ENCODE results near the gene KIF3A. TPM values are rescaled to one million over a fixed set of nuclear protein-coding genes. Genes with fewer than 3 reads are reported as not detected.

KIF3A gene
- total and polyA plus RNA-seq, 7 experiments from 2014 or later, result 7.5 to 30.0 (median 11.4) TPM

- Histone ChIP-seq H3K4me1 (ENCODE audit: control insufficient read depth in 2 of 2, insufficient read depth in 2 of 2, low read length in 2 of 2) (peaks cover 7 to 15% of the 10 kb centered on the region in 2 donors), H3K4me3 (ENCODE audit: low read length) (no peak overlapping the region), H3K27ac (ENCODE audit: low read depth, low read length) (no peak overlapping the region), H3K9me3 (ENCODE audit: control insufficient read depth in 2 of 3, low read length in 3 of 3) (no peaks in the 10 kb centered on the region), H3K36me3 (ENCODE audit: control insufficient read depth in 2 of 3, insufficient read depth in 3 of 3, low read length in 3 of 3) (no peaks in the 10 kb centered on the region), H3K27me3 (ENCODE audit: control insufficient read depth in 2 of 2, insufficient read depth in 2 of 2, low read length in 2 of 2) (peaks cover 0 to 8% of the 10 kb centered on the region in 2 donors)
- CTCF ChIA-PET, result no interaction called here
- Mint-ChIP-seq H3K4me1 (peaks cover 0 to 42% (median 21%) of the 10 kb centered on the region in 7 donors), H3K36me3 (peaks cover 0 to 3% (median 0%) of the 10 kb centered on the region in 5 donors), H3K9me3 (no peaks in the 10 kb centered on the region), H3K27me3 (peaks cover 38 to 65% (median 56%) of the 10 kb centered on the region in 5 donors), H3K4me3 (no peak overlapping the region), H3K27ac (no peak overlapping the region)
- POLR2A ChIA-PET, result no interaction called here
- DNase-seq, result no peak
- intact Hi-C loops (cut with micrococcal nuclease), result no loop called here
- ATAC-seq, result no peak
These were observed 43.2 kb upstream of the KIF3A start for GRCh38 chr5:132780577-132780976.

DNA sequence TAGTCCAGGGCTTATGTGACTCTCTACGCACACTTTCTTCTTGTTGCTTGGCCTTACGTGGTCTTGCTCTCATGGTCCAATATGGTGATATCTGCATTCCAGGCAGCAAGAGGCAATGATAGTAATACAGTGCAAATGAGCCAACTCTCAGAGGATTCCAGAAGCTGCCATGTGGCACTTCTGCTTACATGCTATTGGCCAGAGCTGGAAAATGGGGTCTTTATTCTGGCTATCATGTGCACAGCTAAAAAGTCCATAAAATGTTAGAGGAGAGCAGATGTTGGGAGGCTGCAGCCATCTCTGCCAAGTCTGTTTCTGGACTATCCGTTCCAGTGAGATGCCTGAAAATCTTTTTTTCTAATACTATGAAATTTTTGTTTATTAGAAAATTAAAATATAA, 42.6 kb upstream of the KIF3A start:
- Mint-ChIP-seq H3K27ac (no peak overlapping the region), H3K4me3 (peak overlapping the region in 1 of 10 donors; percentile 12), H3K4me1 (peaks cover 0 to 42% (median 26%) of the 10 kb centered on the region in 7 donors), H3K27me3 (peaks cover 35 to 65% (median 55%) of the 10 kb centered on the region in 5 donors), H3K36me3 (peaks cover 0 to 3% (median 0%) of the 10 kb centered on the region in 5 donors), H3K9me3 (no peaks in the 10 kb centered on the region)
- H3K27me3 ChIP-seq (ENCODE audit: control insufficient read depth in 2 of 2, insufficient read depth in 2 of 2, low read length in 2 of 2), result peaks cover 0 to 8% of the 10 kb centered on the region in 2 donors
- H3K27ac ChIP-seq (ENCODE audit: low read depth, low read length), result no peak overlapping the region
- ATAC-seq (no peak), DNase-seq (no peak)
- H3K4me3 ChIP-seq (ENCODE audit: low read length), result no peak overlapping the region
- POLR2A ChIA-PET, result no interaction called here
- no peaks in the 10 kb centered on the region for H3K36me3 ChIP-seq (ENCODE audit: control insufficient read depth in 2 of 3, insufficient read depth in 3 of 3, low read length in 3 of 3)
- CTCF ChIA-PET, result no interaction called here
- intact Hi-C loops (cut with micrococcal nuclease), result loop anchor here in 1 of 2 donors (5.0 kb wide), 2 partner anchors 32 to 182 kb away; partner anchors contain the start of genes AFF4 and SOWAHA
- no peaks in the 10 kb centered on the region for H3K9me3 ChIP-seq (ENCODE audit: control insufficient read depth in 2 of 3, low read length in 3 of 3)
- peaks cover 7 to 15% of the 10 kb centered on the region in 2 donors for H3K4me1 ChIP-seq (ENCODE audit: control insufficient read depth in 2 of 2, insufficient read depth in 2 of 2, low read length in 2 of 2)

GRCh38 chr5:132778856-132779255, 41.5 kb upstream of the KIF3A start:
- Mint-ChIP-seq H3K4me1 (peaks cover 0 to 41% (median 26%) of the 10 kb centered on the region in 7 donors), H3K27ac (no peak overlapping the region), H3K9me3 (no peaks in the 10 kb centered on the region), H3K4me3 (peak overlapping the region in 5 of 10 donors; percentile 4 to 91 (median 80)), H3K36me3 (peaks cover 0 to 3% (median 0%) of the 10 kb centered on the region in 5 donors), H3K27me3 (peaks cover 34 to 64% (median 54%) of the 10 kb centered on the region in 5 donors)
- Histone ChIP-seq H3K27me3 (ENCODE audit: control insufficient read depth in 2 of 2, insufficient read depth in 2 of 2, low read length in 2 of 2) (peaks cover 0 to 8% of the 10 kb centered on the region in 2 donors), H3K36me3 (ENCODE audit: control insufficient read depth in 2 of 3, insufficient read depth in 3 of 3, low read length in 3 of 3) (no peaks in the 10 kb centered on the region), H3K4me3 (ENCODE audit: low read length) (no peak overlapping the region), H3K4me1 (ENCODE audit: control insufficient read depth in 2 of 2, insufficient read depth in 2 of 2, low read length in 2 of 2) (peaks cover 7 to 15% of the 10 kb centered on the region in 2 donors), H3K9me3 (ENCODE audit: control insufficient read depth in 2 of 3, low read length in 3 of 3) (no peaks in the 10 kb centered on the region), H3K27ac (ENCODE audit: low read depth, low read length) (no peak overlapping the region)
- ChIA-PET POLR2A (interaction anchor here (0.9 kb wide), 1 partner anchor 32 kb away, joined by 4 read pairs; the partner anchor contains the start of gene CCNI2), CTCF (no interaction called here)
- ATAC-seq (no peak), DNase-seq (no peak)
- intact Hi-C loops (cut with micrococcal nuclease), result loop anchor here in 1 of 2 donors (5.0 kb wide), 2 partner anchors 33 to 183 kb away; partner anchors contain the start of genes AFF4 and SOWAHA

DNA sequence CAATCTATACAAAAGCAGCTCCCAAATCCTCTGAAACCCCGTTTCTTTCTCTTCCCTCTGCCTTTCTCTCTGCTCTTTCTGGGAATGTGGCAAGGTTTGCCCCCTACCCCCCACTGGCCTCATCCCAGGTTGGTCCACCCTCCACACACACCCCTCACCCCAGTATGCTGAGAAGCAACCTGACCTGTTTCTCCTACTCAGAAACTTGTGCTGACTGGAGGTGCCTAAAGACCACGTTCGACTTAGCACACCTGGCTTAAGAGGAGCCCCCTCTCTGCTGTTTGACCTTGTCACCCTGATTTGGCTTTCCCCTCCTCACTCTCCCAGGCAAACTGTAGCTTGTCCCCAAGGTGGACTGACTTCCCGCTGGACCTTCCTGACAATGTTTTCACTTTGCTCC, 40.8 kb upstream of the KIF3A start:
- ATAC-seq (no peak), DNase-seq (no peak)
- CTCF ChIA-PET, result no interaction called here
- POLR2A ChIA-PET, result interaction anchor here (0.7 to 1.4 kb wide), 4 partner anchors 30 to 150 kb away, joined by 3 to 5 read pairs (median 4); partner anchors contain the start of gene CCNI2
- H3K9me3 ChIP-seq (ENCODE audit: control insufficient read depth in 2 of 3, low read length in 3 of 3), result no peaks in the 10 kb centered on the region
- H3K36me3 Mint-ChIP-seq, result peaks cover 0 to 3% (median 0%) of the 10 kb centered on the region in 5 donors
- H3K27ac ChIP-seq (ENCODE audit: low read depth, low read length), result no peak overlapping the region
- peaks cover 34 to 66% (median 50%) of the 10 kb centered on the region in 5 donors for H3K27me3 Mint-ChIP-seq
- peaks cover 0 to 41% (median 26%) of the 10 kb centered on the region in 7 donors for H3K4me1 Mint-ChIP-seq
- peak overlapping the region in 4 of 9 donors; percentile 20 to 85 (median 45) for H3K27ac Mint-ChIP-seq
- intact Hi-C loops (cut with micrococcal nuclease), result loop anchor here in 1 of 2 donors (5.0 kb wide), 2 partner anchors 34 to 184 kb away; partner anchors contain the start of genes AFF4 and SOWAHA
- no peaks in the 10 kb centered on the region for H3K36me3 ChIP-seq (ENCODE audit: control insufficient read depth in 2 of 3, insufficient read depth in 3 of 3, low read length in 3 of 3)
- H3K9me3 Mint-ChIP-seq, result no peaks in the 10 kb centered on the region
- peaks cover 0 to 8% of the 10 kb centered on the region in 2 donors for H3K27me3 ChIP-seq (ENCODE audit: control insufficient read depth in 2 of 2, insufficient read depth in 2 of 2, low read length in 2 of 2)
- H3K4me3 Mint-ChIP-seq, result peak overlapping the region; percentile 71 to 91 (median 84)
- peaks cover 7 to 15% of the 10 kb centered on the region in 2 donors for H3K4me1 ChIP-seq (ENCODE audit: control insufficient read depth in 2 of 2, insufficient read depth in 2 of 2, low read length in 2 of 2)
- no peak overlapping the region for H3K4me3 ChIP-seq (ENCODE audit: low read length)

DNA sequence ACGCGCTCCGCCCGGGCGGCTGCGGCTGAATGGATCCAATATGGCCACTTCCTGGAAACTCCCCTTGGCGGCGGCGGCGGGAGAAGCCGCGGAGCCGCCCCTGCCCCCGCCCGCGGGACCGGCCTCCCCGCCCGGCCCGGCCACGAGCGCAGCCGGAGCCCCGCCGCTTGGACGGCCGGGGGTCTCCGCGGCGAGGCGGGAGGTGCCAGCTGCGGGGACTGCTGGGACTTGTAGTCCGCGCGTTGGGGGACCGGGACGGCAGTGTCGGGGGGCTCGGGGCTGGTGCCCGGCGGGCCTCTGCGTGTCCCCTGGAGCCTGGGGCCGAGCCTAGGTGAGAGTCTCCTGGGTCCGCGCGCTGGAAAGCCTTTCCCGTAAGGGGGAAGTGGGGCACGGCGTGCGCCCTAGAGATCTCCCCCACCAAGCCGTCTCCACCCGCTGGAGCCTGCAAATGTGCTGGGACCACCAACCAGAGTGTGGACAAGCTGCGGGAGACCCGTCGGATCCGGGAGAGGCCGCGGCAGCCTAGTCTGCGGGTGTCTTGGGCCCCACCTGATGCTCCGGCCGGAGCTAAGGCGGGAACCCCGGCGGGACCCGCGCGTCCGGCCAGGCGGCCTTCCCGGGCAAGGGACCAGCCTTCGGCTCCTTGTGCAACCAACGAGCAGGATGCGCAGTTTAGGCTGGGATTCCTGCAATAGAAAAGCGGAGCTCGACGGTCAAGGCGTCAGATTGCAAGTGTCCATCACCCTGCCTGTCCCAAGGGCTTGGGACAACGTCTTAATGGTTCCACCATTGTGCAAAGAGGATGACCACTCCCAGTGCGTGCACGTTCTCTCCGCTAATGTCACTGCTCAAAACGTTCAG, 40.1 kb upstream of the KIF3A start, which contains the start of gene SEPTIN8:
Gene SEPTIN8 (minus strand): TSS at position 31 of the 861 bp plus-strand sequence. CDS start 102 bp downstream, outside the sequence.
- H3K9me3 Mint-ChIP-seq, result no peaks in the 10 kb centered on the region

GRCh38 chr5:132776938-132777208, 39.5 kb upstream of the KIF3A start:
- no peak for ATAC-seq
- Mint-ChIP-seq H3K36me3 (peaks cover 0 to 3% (median 0%) of the 10 kb centered on the region in 5 donors), H3K27me3 (peaks cover 27 to 59% (median 40%) of the 10 kb centered on the region in 5 donors), H3K27ac (no peak overlapping the region), H3K4me3 (peak overlapping the region in 1 of 10 donors; percentile 61), H3K9me3 (no peaks in the 10 kb centered on the region), H3K4me1 (peaks cover 0 to 38% (median 26%) of the 10 kb centered on the region in 7 donors)
- no peak overlapping the region for H3K4me3 ChIP-seq (ENCODE audit: low read length)
- H3K9me3 ChIP-seq (ENCODE audit: control insufficient read depth in 2 of 3, low read length in 3 of 3), result no peaks in the 10 kb centered on the region
- H3K4me1 ChIP-seq (ENCODE audit: control insufficient read depth in 2 of 2, insufficient read depth in 2 of 2, low read length in 2 of 2), result peaks cover 7 to 15% of the 10 kb centered on the region in 2 donors
- H3K36me3 ChIP-seq (ENCODE audit: control insufficient read depth in 2 of 3, insufficient read depth in 3 of 3, low read length in 3 of 3), result no peaks in the 10 kb centered on the region
- peaks cover 0 to 8% of the 10 kb centered on the region in 2 donors for H3K27me3 ChIP-seq (ENCODE audit: control insufficient read depth in 2 of 2, insufficient read depth in 2 of 2, low read length in 2 of 2)
- ChIA-PET CTCF (no interaction called here), POLR2A (interaction anchor here (1.4 kb wide), 2 partner anchors 29 to 61 kb away, joined by 4 to 5 read pairs; partner anchors contain the start of gene CCNI2)
- intact Hi-C loops (cut with micrococcal nuclease), result loop anchor here (1.0 to 5.0 kb wide), 6 partner anchors 24 to 185 kb away; partner anchors contain the start of genes KIF3A (in 2 of the 2), AFF4 (in 1 of the 2) and SOWAHA (in 1 of the 2)
- DNase-seq, result peak in 2 of 9 donors; percentile 21 to 34
- no peak overlapping the region for H3K27ac ChIP-seq (ENCODE audit: low read depth, low read length)

More for the DNA sequence above, 40.1 kb upstream of the KIF3A start, which contains the start of gene SEPTIN8:
- H3K4me1 ChIP-seq (ENCODE audit: control insufficient read depth in 2 of 2, insufficient read depth in 2 of 2, low read length in 2 of 2), result peaks cover 7 to 15% of the 10 kb centered on the region in 2 donors
- H3K27me3 ChIP-seq (ENCODE audit: control insufficient read depth in 2 of 2, insufficient read depth in 2 of 2, low read length in 2 of 2), result peaks cover 0 to 8% of the 10 kb centered on the region in 2 donors
- Mint-ChIP-seq H3K36me3 (peaks cover 0 to 3% (median 0%) of the 10 kb centered on the region in 5 donors), H3K4me3 (peak within 1 kb of the TSS; percentile 71 to 91 (median 84)), H3K27ac (peak within 1 kb of the TSS in 5 of 9 donors; percentile 20 to 85 (median 56)), H3K27me3 (peaks cover 33 to 63% (median 45%) of the 10 kb centered on the region in 5 donors), H3K4me1 (peaks cover 0 to 41% (median 26%) of the 10 kb centered on the region in 7 donors)
- no peaks in the 10 kb centered on the region for H3K36me3 ChIP-seq (ENCODE audit: control insufficient read depth in 2 of 3, insufficient read depth in 3 of 3, low read length in 3 of 3)
- DNase-seq (peak in 7 of 9 donors; percentile 1 to 70 (median 26)), ATAC-seq (peak; percentile 72)
- ChIA-PET CTCF (no interaction called here), POLR2A (interaction anchor here (0.9 to 1.4 kb wide), 3 partner anchors 29 to 83 kb away, joined by 3 to 5 read pairs (median 4); partner anchors contain the start of gene CCNI2)
- H3K4me3 ChIP-seq (ENCODE audit: low read length), result peak within 1 kb of the TSS; percentile 68
- H3K9me3 ChIP-seq (ENCODE audit: control insufficient read depth in 2 of 3, low read length in 3 of 3), result no peaks in the 10 kb centered on the region
- no peak within 1 kb of the TSS for H3K27ac ChIP-seq (ENCODE audit: low read depth, low read length)
- intact Hi-C loops (cut with micrococcal nuclease), result loop anchor here (1.0 to 5.0 kb wide), 5 partner anchors 25 to 185 kb away; partner anchors contain the start of genes KIF3A (in 2 of the 2), AFF4 (in 1 of the 2) and SOWAHA (in 1 of the 2)

Measured in naive thymus-derived CD4-positive, alpha-beta T cell (primary cell).